T-helper 2 cell (primary cell): Measurements from ENCODE around the gene ZNF485.
"Not testable (repeated sequence)": the region's sequence is repeated elsewhere in the genome, so short reads cannot be mapped to it uniquely, and the experiment has no call there.

Experiments used
- DNase-seq, 5 experiments: peaks; one replicate each; pipeline versions ENCODE4 v3.0.0 to v3.0.0-alpha.2; 2012 to 2022

The ZNF485 gene

DNA sequence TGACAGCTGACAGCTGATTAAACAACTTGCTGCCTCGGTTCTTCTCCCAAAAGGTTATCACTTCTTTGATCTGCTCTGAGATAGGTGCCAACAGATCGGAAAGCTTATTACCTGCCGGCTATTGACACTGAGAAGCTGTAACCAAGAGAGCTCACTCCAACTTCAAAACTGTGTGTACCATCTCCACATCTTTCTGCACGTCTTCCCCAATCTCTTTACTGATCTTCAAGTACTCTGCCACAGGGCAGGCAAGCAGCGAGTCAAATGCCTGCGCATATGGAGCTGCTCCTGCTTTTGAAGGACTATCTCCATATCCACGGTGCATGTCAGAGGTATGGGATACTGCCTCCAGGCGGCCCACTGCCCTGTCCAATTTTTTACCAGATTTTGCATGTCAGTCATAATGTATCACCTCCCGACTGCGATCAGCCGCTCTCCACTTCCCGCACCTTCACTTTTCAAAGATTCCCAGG lies 352 bp upstream of the ZNF485 start:
- DNase-seq: no peak

DNA sequence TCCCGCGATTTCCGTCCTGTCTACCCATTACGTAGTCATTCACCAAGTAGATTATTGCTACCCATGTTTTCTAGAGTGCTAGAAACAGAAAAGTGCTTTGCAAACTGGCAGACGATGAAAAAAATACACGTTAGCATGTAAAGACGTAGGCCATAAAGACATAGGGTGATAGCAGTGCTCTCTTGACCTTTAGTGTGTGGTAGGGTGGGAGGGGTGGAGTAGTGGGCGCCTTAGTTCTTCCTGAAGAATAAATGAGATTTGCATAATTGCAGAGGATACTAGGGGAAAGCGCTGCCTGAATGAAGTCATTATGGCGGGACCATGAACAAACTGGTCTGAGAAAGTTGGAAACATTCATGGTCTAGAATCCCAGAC lies 948 bp downstream of the ZNF485 start:
- no peak for DNase-seq

DNA sequence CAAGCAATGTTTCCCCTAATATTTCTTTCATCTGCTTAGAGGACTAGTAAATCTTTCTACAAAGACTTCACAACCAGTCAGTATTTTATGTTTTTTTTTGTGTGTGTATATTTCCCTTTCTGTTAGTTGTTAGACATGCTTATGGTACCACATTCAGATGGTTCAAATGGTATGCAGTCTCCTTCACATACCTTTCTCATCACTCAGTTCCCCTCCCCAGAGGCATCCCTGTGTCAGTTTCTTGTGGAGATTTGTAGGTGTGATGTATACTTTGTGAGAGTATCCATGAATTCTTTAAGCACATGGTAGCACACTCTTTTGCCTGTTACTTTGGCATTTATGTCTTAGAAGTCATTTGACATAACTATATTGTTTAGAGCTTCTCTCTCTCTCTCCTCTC lies 4.4 kb downstream of the ZNF485 start:
- no peak for DNase-seq

DNA sequence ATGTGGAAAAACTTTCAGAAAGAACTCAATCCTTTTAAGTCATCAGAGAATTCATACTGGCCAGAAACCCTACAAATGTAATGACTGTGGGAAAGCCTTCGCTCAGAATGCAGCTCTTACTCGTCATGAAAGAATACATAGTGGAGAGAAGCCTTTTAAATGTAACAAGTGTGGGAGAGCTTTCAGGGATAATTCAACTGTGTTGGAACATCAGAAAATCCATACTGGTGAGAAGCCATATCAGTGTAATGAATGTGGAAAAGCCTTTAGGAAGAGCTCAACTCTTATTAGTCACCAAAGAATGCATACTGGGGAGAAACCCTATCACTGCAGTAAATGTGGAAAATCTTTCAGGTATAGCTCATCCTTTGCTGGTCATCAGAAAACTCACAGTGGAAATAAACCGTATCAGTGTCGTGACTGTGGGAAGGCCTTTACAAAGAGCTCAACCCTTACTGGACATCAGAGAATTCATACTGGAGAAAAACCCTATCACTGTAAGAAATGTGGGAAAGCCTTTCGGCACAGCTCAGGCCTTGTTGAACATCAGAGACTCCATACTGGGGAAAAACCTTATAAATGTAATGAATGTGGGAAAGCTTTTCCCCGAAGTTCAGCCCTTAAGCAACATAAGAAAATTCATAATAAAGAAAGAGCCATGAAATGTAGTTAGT lies 10.6 kb downstream of the ZNF485 start:
- no peak for DNase-seq

DNA sequence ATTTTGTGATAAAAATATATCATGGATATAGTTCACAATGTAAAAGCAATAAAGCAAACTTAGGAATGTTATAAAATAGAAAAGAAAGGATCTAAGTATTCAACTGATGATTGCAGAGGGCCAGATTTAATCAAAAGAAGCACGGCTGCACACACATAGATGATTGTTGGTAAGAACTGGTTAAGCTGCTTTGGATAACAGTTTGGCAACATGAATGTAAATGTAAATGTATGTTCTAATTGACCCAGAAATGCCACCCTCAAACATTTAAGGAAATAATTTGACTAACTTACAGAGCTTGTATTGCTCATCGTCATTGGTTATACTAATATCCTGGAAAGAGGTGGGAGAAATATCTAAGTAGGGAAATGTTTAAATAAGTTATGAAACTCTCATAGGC lies 13.1 kb downstream of the ZNF485 start:
- DNase-seq: no peak

DNA sequence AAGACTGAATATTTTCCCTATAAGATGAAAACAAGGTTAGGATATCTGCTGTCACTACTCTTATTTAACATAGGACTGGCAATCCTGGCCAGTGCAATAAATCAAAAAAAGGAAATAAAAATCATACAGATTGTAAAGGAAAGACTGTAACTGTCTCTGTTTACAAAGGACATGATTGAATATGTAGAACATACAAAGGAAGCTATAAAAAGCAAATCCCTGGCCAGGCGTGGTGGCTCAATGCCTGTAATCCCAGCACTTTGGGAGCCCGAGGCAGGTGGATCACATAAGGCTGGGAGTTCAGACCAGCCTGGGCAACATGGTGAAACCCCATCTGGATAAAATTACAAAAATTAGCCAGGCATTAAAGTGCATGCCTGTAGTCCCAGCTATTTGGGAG lies 15.8 kb downstream of the ZNF485 start:
- no peak for DNase-seq

DNA sequence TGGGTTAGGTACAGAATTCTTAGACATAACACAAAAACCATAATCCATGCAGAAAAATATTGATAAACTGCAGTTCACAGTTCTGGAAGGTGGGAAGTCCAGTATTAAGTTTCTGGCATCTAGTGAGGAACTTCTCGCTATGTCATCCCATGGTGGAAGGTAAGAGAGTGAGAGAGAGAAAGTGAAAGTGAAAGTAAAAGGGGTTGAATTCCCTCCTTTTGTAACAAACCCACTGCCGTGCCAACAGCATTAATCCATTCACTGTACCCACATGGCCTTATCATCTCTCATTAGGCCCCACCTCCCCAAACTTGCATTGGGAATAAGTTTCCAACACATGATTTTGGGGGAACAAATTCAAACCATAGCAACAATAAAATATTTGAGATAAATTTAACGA lies 17.1 kb downstream of the ZNF485 start:
- DNase-seq: peak in 1 of 5 experiments; percentile 29

DNA sequence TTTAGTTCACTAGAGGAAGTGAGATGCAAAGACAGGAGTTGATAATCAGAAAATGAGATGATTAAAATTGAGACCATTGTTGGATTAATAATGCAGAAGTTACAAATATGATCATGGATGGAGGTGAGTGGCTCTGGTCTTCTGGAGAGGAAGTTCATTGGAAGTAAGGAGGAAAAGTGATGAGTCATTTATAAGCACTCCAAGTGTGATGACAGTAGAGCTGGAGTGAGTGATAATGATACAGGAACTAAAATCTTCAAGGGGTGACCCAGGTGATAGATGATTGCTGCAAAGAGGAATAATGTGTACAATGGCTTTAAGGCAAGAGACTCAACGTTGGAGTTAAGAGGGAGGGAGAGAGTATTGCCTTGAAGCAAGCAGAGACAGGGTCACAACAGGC lies 21.7 kb downstream of the ZNF485 start:
- DNase-seq: no peak

DNA sequence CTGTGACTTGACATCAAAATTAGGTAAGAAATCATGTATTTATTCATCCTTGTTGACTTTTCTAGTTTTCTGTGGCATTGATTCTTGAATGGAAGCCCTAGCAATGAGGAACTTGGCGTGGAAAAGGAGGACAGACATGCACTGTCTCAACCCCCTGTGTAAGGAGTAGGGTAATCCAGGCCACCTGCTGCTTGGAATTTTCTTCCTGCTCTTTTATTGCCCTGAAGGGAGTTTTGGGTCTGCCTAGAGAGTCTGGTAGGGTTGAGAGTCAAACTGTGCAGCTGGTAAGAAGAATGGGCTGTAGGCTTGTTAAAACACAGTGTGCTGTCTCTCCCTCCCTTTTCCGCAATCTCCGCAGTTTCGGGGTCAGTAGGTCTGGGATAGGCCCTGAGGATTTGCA lies 22.7 kb downstream of the ZNF485 start:
- no peak for DNase-seq

DNA sequence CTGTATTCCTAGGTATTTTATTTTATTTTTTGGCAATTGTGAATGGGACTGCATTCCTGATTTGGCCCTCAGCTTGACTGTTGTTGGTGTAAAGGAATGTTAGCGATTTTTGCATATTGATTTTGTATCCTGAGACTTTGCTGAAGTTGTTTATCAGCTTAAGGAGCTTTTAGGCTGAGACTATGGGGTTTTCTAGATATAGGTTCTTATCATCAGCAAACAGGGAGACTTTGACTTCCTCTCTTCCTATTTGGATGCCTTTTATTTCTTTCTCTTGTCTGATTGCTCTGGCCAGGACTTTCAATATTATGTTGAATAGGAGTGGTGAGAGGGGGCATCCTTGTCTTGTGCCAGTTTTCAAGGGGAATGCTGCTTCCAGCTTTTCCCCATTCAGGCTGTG lies 29.6 kb downstream of the ZNF485 start:
- not testable (repeated sequence) for DNase-seq

DNA sequence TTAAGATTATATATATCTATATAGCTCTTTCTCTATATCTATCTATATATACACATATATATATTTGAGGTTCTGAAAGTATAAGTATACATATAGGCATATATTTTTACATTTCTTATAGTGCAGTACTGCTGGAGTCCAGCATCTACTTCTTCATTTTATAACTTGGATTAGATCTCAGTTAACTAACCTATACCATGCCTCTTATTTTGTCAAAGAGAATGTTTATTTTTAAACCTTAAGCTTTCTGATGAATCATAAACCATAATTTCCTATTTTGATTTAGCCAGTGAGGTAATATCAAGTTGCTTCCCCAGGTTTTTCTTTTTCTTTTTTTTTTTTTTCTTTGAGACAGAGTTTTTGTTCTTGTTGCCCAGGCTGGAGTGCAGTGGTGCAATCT lies 34.4 kb downstream of the ZNF485 start:
- DNase-seq: no peak

DNA sequence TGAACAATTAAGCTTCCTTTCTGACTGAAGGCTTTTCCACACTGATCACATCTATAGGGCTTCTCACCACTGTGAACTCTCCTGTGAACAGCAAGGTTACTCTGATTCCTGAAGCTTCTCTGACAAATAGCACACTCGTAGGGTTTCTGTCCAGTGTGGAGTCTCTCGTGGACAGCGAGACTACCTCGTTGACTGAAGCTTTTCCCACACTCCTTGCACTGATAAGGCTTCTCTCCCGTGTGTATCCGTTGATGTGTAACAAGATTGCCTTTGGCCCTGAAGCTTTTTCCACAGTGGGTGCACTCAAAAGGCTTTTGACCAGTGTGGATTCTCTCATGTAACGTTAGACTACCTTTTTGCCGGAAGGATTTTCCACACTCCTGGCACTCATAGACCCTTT lies 38.0 kb downstream of the ZNF485 start:
- peak in 1 of 5 experiments; percentile 18 for DNase-seq

DNA sequence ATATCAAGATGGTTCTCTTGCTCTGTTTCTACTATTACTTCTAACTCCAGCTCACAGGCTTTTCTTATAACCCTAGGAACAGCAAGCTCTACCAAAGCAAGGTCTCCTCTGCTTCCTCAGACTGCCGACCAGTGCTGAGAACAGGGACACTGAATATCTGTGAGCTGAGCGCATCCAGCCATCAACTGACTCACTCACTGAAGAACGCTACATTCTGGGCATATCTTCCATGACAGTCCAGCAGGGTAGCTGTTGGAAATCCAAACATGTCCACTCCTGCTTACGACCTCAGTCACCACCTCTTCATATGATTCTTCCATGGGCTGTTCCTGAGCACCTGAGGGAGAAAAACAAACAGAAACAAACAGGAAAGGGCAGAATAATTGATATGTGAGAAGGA lies 39.6 kb downstream of the ZNF485 start:
- DNase-seq: no peak

DNA sequence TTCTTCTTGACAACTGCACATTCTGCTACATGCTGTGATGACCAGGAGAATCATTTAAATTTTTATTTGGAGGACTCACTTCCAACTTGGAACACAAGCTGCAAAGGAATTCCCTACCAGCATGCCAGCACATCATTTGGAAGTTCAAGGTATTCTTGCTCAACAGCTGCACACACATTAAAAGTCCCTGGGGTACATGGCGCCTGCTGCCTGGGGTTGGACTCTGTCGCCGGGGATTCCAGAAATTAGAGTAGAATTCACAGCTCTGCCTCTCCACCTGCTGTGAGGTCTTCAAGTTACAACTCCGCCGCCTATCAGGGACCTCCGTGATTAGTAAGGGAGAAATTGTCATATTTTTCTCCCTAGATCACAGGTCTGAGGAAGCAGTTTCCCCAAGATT lies 41.3 kb downstream of the ZNF485 start:
- no peak for DNase-seq

DNA sequence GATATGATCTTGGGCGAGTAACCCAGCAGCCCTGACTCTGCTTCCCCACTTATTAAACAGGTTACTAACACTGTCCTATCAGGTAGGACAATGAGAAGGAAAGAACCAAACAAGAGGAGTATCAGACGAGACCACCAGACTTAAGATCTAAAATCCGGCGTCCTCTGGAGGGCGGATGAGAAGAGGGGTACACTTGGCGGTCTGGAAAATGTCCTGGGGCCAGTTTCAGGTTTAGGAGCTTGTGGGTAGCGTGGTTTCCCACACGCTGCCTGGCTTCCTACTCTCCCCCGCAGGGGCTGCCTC lies 41.8 kb downstream of the ZNF485 start:
- no peak for DNase-seq

DNA sequence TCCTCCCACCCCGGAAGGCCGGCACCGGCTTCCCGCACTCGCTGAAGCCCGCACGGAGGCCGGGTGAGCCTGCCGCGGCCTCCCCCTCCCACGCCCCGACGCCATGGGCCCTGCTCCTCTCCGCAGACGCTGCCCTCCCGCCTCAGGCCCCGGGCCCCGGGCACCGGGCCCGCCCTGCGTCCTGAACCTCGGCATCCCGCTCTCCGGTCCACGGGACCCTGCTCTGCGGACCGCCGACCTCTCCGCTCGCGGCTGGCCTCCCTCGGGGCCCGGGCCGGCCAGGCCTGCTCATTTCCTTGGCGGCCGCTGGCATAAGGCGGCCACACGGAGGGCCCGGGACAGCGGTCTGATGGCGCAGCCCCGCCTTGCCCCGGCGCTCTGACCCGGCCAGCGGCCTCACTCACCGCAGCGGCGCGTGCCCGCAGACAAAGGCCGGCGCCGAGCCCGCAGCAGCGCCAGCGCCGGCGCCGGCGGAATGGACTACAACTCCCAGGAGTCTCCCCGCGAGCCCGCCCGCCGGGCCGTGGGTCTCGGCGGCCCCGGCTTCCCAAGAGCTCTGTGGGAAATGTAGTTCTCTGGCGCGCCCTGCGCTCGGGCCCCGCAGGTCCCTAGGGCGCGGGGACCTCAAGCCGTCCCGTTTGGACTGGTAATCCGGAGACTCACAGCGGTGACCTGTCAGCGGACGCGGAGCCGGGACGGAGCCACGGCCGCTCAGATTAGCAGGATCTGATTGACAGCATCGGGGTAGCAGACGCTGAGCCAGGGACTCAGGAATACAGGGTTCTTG lies 42.4 kb downstream of the ZNF485 start, which contains the start of gene ZNF32:
Gene ZNF32, minus strand, starts transcription at position 484 of the 787 bp plus-strand sequence. CDS start 2,748 bp downstream, outside the sequence.
- DNase-seq: peak; percentile 64 to 87 (median 71)

DNA sequence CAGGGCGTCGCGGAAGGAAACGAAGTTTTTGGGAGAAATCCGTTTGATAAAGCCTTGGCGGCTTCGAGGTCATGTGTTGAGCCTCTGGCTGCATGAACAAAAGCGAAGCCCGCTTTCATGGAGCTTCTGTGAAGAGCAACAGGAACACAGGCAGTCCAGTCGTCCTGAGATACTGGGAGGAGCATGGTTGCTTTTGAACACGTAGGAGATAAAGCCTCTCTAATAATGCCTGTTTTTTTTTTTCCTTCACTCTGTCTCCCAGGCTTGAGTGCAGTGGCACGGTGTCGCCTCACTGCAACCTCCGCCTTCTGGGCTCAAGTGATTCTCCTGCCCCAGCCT lies 42.9 kb downstream of the ZNF485 start:
- no peak for DNase-seq

DNA sequence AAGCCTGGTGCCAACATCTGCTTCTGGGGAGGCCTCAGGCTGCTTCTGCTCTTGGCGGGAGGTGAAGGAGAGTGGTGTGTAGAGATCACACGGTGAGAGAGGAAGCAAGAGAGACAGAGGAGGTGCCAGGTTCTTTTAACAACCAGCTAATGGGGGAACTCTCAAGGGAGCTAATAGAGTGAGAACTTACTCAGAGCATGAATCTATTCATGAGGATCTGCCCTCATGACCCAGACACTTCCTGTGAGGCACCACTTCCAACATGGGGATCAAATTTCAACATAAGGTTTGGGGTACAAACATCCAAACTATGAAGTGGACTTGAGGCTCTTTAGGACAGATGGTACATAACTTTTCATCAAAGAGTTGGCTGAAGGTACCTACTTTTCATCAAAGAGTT lies 47.5 kb downstream of the ZNF485 start:
- DNase-seq: no peak

DNA sequence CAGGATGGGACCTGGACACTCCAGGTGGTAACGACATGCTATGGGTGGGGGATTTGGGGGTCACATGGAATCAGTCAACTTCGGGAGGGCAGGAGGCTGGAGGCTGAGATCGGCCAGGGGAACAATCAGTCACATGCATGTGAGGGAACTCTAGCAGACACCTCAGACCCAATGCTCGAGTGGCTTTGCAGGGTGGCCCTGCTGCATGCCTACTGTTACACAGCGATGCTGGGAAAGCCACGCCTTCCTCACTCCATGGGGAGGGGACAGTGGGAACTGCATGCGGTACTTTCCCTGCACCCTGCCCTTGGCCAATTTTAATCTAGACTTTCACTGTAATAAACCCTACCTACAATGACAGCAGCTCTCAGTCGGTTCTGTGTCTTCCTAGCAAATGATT lies 49.1 kb downstream of the ZNF485 start:
- no peak for DNase-seq

DNA sequence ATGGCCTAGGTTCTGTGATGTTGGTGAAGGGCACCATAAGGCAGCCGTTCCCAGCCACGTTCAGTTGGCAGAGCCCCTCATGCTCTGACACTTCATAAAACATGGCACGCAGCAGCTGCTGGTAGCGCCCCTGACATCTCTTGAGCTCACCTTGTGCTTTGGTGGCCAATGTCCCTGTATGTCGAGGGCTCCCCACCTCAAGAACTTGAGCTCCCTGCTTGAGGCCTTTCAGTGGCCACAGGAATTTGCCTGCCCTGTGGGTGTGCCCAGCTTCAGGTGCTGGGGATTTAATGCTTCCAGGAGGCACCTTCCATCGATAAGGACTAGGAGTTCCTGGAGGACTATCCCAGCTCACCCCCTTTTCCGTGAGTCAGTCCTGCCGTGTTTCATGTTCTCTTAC lies 52.0 kb downstream of the ZNF485 start:
- no peak for DNase-seq

DNA sequence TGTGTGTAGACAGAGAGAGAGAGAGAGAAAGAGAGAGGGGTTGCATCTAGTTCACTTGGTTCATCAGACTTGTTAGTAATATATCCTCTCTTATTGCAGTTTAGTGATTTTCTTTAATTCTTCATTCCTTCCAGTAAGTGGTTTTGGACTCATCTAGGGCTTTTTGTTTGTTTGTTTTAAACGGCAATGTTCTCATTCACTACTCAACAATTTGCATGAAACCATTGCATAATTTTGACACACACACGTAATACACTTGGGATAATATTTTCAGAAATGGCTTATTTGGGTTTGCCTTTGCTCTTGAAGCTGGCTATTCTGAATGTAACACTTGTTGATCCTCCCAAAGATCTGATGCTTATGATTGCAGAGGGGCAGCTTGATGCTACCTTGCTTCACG lies 58.8 kb downstream of the ZNF485 start:
- DNase-seq: no peak

DNA sequence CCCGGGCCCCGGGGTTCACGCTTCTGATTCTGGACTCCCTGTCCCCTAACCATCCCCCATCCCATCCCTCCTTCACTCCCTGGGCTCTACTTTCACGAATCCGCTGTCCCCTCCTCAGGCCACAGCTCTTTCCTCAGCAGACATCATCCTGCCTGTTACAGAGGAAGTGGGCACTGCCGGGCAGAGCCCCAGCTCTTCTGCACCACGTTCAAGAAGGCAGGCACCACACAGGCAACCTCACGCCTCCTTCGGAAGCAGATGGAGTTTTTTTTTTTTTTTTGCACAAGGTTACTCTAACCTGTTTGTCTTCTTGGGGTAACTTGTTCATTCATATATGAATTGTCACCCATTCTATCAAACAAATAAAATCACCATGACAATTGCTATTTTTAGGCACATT lies 60.3 kb downstream of the ZNF485 start:
- no peak for DNase-seq

DNA sequence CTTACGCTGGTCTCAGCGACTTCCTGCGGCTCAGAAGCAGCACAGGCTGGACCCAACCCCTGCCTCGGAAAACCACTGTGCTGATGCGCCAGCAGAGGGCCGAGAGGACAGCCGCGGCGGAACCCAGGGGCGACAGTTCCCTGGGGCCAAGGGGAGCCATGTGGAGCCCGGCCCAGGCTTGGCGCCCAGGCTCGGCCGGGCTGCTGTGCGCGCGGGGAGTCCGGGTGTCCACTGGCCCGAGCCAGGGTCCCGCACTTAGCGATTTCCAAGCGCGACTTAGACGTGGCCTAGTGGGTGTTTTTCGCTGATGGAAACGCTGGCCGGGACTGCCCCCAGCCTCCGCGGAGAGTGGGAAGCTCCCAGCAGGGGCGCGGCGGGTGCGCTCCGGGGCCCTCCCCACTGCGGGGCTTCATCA lies 61.1 kb downstream of the ZNF485 start:
- no peak for DNase-seq
